GM19043 (cell line): ENCODE measurements around the gene VKORC1.

Experiments used
- ATAC-seq: cut with Tn5 transposase; IDR thresholded peaks from one replicate; pipeline ENCODE4 v1.9.1; 2021; ENCODE audit warnings: low read depth; ENCODE audit not compliant: unreplicated experiment

The VKORC1 gene

DNA sequence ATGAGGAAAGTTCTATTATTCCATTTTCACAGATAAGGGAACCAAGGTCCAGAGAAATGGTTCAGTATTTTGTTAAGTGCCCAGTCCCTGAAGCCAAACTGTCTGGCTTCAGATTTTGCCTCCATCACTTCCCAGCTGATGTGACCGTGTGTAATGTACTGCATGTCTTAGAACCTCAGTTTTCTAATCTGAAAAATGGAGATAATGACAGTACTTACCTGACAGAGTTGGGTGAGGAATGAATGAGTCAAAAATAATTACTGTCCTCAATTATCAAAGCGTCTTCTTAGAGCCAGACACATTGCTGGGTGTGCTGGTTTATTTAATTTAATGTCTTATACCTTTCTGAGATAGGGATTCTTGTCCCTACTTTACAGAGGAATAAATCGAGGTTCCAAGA lies 27.3 kb downstream of the VKORC1 start:
- ATAC-seq, result no peak

DNA sequence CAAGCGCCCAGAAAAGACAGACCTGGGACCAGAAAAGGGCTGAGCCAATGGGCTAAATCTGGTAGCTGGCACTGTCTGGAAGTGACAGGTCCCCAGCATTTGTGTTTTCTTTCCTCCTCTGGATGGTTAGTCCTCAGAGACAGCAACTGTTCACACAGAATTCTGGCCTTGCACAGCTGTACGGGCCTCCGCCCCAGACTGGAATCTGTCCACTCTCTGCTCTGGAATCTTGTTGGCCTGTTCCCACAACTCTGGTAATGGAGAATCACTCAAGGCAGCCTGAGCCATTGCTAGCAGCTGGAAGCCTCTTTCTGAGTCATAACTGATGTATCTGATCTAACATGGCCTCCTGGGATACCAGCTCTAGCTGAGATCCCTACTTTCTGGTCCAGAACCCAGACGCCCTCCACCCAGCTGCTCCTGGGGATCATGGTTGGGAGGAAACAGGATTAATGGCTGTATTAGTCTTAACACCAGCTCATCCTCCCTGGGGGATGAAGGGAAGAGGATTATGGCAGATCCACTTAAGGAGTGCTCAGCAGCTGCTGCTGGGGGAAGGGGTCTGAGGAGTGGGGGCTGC lies 29.6 kb downstream of the VKORC1 start:
- no peak for ATAC-seq

DNA sequence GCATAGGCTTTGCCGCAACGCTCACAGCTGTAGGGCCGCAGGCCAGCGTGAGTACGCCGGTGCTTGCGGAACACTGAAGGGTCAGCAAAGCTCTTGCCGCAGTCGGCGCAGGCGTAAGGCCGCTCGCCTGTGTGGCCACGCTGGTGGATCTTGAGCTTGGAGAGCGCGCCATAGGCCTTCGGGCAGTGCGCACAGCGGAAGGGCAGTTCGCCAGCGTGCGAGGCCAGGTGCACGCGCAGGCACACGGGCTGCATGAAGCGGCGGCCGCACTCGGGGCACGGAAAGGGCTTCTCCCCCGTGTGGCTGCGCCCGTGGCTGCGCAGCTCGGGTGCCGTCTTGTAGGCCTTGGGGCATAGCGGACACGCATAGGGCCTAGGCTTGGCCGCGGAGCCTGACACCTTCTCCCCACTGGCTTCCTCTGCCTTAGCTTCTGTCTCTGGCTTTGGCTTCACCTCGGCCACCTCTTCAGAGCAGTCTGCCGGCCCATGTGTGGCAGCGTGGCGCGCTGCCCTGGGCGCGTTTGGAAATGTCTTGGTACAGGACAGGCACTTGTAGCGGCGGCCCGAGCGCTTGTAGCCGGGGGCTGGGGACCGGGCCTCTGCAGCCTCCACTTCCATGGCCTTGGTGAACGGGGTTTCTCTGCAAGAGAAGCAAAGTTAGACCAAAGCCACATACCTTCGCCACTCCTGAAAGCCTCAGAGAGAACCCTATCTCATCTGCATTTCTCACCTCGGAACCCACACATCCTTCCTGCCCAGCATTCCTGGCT lies 30.6 kb downstream of the VKORC1 start:
- no peak for ATAC-seq

DNA sequence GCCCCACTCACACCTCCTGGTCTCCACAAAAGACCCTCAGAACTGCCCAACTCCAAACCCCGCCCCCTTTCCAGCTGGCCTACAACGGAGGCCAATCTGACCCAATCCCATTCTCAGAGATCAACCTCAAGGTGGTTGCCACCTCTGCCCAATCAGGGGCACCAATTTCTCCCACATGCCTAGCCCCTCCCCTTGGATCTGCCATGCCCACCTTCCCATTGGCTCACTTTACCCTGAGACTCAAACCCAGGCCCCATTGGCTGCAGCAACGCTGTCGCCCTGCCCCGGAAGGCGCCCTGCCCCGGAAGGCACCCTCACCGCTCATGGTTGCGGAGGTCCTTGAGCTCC lies 31.1 kb downstream of the VKORC1 start:
- no peak for ATAC-seq

DNA sequence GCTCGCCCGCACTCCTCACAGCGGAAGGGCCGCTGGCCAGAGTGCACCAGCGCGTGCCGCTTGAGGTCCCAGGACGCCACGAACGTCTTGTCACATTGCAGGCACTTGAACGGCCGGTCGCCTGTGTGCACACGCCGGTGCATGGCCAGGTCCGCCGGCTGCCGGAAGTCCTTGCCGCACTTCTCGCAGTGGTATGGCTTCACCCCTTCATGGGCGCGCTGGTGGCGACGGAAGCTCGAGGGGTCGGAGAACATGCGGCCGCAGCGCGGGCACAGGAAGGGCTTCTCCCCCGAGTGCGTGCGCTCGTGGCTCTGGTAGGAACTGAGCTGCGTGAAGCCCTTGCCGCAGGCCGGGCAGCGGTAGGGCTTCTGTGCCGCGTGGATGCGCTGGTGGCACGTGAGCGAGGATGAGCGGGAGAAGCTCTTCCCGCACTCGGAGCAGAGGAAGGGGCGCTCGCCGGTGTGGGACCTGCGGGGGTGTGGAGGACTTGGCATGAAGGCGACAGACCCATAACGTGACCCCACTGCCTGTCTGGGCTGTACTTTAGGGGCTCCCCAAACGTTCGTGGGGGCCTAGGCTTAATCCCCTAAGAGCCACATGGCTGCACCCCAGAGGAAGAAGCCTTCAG lies 32.7 kb downstream of the VKORC1 start:
- no peak for ATAC-seq

DNA sequence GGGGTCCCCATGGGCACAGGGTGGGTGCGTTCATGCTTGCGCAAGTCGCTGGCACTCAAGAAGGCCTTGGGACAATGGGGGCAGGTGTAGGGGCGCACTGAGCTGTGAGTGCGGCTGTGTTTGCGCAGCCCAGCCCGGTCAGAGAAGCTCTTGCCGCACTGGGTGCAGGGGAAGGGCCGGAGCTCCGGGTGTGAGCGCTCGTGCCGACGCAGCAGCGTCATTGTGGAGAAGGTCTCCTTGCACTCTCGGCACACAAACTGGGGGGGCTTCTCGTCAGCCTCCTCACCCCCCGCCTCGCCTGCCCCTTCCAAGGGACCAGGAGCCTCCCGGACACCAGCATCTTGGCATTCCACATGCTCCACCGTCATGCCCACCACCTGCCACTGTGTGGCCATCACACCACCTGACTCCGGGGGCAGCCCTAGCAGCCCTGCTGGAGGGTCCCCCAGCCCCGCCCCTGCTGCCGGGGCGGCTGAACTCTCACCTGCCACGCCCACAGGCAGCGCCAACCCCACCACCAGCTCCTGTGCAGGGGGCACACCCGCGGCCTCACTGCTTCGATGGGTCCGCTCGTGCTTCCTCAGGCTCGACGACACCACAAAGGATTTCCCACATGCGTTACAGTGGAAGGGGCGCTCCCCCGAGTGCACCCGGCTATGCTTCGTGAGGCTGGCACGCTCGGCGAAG lies 33.3 kb downstream of the VKORC1 start:
- no peak for ATAC-seq

DNA sequence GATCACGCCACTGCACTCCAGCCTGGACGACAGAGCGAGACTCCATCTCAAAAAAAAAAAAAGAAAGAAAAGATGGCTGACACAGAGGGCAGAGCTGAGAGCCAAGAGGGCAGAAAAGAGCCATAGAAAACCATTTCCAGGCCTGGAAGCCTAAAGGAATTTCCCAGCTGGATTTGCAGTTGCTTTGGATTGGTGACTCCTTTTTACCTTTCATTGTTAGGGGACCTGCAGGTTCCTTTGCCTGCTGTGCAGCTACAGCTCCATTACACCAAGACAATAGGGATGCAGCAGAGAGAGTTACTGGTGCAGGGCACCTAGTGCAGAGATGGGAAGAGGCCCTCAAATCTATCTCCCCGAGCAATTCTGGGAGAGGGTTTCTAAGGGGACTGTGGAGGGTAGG lies 39.0 kb downstream of the VKORC1 start:
- ATAC-seq, result no peak

DNA sequence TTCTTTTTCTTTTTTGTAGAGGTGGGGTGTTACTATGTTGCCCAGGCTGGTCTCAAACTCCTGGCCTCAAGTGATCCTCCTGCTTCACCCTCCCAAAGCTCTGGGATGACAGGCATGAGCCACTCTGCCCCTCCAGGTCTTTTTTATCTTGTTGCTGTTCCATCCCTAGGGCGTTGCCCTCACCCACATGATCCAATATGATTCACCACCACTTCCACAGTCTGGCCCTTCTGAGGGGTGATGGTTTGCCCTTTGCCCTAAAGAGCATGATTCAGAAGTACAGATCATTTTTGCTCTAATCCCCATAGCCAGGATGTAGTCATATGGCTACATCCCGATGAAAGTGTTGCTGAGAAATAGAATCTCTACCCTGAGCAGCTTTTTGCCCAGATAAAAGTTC lies 42.5 kb downstream of the VKORC1 start:
- ATAC-seq, result no peak

DNA sequence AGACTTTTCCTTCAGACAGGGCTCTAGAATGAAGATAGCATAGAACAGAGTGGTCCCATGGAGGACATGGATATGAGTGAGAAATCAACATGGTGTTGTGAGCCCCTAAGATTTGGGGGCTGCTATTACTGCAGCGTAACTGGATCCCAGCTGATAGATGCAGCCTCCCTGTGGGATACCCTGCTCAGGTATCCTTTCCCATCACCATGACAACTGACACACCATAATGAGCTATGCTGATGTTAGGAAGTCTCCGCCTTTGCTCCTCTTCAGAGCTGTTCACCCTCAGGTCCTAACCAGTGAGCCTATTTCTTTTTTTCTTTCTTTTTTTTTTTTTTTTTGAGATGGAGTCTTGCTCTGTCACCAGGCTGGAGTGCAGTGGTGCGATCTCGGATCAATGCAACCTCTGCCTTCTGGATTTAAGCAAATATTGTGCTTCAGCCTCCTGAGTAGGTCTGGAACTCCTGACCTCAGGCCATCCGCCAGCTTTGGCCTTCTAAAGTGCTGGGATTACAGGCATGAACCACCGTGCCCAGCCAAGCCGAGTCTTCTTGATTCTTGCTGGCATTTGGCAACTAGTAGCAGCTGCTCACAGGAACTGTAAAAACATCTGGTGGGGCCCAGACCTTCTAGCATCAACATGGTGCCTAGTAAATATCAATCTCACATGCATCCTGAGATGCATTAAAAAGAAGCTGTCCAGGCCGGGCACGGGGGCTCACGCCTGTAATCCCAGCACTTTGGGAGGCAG lies 44.1 kb downstream of the VKORC1 start:
- ATAC-seq, result no peak

DNA sequence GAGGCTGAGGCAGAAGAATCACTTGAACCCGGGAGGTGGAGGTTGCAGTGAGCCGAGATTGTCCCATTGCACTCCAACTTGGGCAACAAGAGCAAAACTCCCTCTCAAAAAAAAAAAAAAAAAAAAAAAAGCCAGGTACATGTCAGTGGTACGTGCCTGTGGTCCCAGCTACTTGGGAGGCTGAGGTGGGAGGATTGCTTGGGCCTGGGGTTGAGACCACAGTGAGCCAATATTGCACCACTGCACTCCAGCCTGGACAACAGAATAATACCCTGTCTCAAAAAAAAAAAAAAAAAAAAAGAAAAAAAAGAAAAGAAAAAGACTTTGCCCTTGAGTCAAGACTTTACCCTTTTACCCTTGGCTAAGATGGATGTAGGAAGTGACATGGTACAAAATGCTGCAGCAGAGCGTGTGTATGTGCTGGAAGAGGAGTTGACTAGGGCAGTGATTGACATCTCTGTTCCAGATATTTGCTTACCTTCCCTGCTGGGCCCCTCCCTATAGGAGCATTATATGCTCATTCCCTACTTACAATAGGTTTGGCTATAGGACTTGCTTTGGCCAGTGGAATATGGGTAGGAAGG lies 50.6 kb downstream of the VKORC1 start:
- no peak for ATAC-seq

DNA sequence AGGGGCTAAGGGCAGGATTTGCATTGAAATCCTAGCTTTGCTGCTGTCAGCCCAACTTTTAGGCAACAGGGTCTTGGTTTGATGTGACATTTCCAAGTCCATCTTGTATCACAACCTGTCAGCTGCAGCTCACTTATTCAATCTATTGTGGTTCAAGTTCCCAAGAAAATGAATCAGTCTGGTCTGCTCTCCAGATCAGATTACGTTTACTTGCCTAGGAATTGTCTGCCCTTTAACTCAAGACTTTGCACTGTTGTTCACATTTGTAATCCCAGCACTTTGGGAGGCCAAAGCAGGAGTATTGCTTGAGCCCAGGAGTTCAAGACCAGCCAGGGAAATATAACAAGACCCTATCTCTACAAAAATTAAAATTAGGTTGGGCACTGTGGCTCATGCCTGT lies 51.2 kb downstream of the VKORC1 start:
- ATAC-seq, result no peak

DNA sequence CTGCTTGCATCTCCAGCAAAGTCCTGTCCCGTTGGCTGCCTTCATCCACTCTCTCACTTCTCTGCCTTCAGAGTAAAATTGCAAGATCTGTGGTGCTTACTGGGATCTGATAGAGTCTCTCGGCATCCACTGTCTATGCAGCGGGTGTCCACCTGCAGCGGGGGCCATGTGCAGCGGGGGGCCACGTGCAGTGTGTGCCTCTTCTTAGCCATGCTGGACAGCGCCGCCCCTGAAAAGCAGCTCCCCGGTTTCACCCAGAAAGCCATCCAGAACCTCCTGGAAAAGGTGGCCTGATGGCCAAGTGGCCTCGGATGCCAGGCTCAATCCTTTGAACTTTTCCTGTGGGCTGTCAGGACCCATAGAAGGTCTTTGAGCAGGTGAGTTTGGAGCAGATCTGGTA lies 51.7 kb downstream of the VKORC1 start:
- no peak for ATAC-seq
